KMS-11 (cell line): ENCODE results near the gene ATF7IP2.
"Not testable (repeated sequence)": the region's sequence is repeated elsewhere in the genome, so short reads cannot be mapped to it uniquely, and the experiment has no call there.

Experiments
- H2AFZ ChIP-seq: fragments of 200-600 bp; sonication (generic); 2 replicates; pipeline ENCODE4 v1.6.1; 2016; ENCODE audit warnings: antibody characterized with exemption, mixed run types, low read depth
- H3K27ac ChIP-seq: fragments of 200-600 bp; sonication (generic); 2 replicates; pipeline ENCODE4 v1.6.1; 2016; ENCODE audit warnings: mild to moderate bottlenecking, mixed run types
- H3K27me3 ChIP-seq: fragments of 200-600 bp; sonication (generic); 2 replicates; pipeline ENCODE4 v1.6.1; 2017; ENCODE audit warnings: mild to moderate bottlenecking, low read depth, mixed run types, moderate library complexity; ENCODE audit not compliant: insufficient read depth
- H3K36me3 ChIP-seq: fragments of 200-600 bp; sonication (generic); 2 replicates; pipeline ENCODE4 v1.6.1; 2017; ENCODE audit warnings: mild to moderate bottlenecking, mixed run types; ENCODE audit not compliant: insufficient read depth
- H3K4me1 ChIP-seq: fragments of 200-600 bp; sonication (generic); 2 replicates; pipeline ENCODE4 v1.6.1; 2016; ENCODE audit warnings: mild to moderate bottlenecking, low read depth, mixed run types; ENCODE audit not compliant: poor library complexity, severe bottlenecking
- H3K4me2 ChIP-seq: fragments of 200-600 bp; sonication (generic); 2 replicates; pipeline ENCODE4 v1.7.0; 2016; ENCODE audit warnings: mild to moderate bottlenecking, mixed run types
- H3K4me3 ChIP-seq: fragments of 200-600 bp; sonication (generic); IDR thresholded peaks from 2 replicates; pipeline ENCODE4 v1.6.1; 2017; ENCODE audit warnings: low read depth, low read length, mixed read lengths; ENCODE audit not compliant: insufficient read depth
- H3K79me2 ChIP-seq: fragments of 200-600 bp; sonication (generic); 2 replicates; pipeline ENCODE4 v1.6.1; 2016; ENCODE audit warnings: low read depth, mixed run types; ENCODE audit not compliant: insufficient read depth
- H3K9ac ChIP-seq: fragments of 200-600 bp; sonication (generic); 2 replicates; pipeline ENCODE4 v1.6.1; 2016; ENCODE audit warnings: mild to moderate bottlenecking, mixed run types
- H4K20me1 ChIP-seq: fragments of 200-600 bp; sonication (generic); 2 replicates; pipeline ENCODE4 v1.6.1; 2016; ENCODE audit warnings: mild to moderate bottlenecking, mixed run types; ENCODE audit not compliant: insufficient read depth
- CTCF ChIP-seq: fragments of 200-600 bp; sonication (generic); conservative IDR thresholded peaks from 2 replicates; pipeline ENCODE4 v1.6.1; 2017; ENCODE audit warnings: low read depth, mild to moderate bottlenecking, antibody characterized with exemption, low read length, moderate library complexity, mixed read lengths

The ATF7IP2 gene

DNA sequence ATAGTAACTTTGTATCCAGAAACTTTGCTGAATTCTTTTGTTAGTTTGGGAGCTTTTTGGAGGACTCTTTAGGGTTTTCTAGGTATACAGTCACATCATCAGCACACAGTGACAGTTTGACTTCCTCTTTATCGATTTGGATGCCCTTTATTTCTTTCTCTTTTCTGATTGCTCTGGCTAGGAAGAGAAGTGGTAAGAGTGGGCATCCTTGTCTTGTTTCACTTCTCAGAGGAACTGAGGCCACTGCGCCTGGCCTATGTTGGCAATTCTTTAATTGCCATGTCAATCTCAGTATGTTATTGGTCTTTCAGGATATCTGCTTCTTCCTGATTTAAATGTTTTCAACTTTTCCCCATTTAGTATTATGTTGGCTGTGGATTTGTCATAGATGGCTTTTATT is 24.6 kb downstream of the ATF7IP2 start:
- no peak overlapping the region for H3K9ac ChIP-seq
- no peak for TF ChIP-seq CTCF
- H3K79me2 ChIP-seq, result no peaks in the 10 kb centered on the region
- no peaks in the 10 kb centered on the region for H3K36me3 ChIP-seq
- no peaks in the 10 kb centered on the region for H3K4me1 ChIP-seq
- H3K4me2 ChIP-seq, result no peak overlapping the region
- H2AFZ ChIP-seq, result no peak overlapping the region
- H4K20me1 ChIP-seq, result no peaks in the 10 kb centered on the region
- H3K4me3 ChIP-seq, result no peak overlapping the region
- H3K27ac ChIP-seq, result no peak overlapping the region
- no peaks in the 10 kb centered on the region for H3K27me3 ChIP-seq

DNA sequence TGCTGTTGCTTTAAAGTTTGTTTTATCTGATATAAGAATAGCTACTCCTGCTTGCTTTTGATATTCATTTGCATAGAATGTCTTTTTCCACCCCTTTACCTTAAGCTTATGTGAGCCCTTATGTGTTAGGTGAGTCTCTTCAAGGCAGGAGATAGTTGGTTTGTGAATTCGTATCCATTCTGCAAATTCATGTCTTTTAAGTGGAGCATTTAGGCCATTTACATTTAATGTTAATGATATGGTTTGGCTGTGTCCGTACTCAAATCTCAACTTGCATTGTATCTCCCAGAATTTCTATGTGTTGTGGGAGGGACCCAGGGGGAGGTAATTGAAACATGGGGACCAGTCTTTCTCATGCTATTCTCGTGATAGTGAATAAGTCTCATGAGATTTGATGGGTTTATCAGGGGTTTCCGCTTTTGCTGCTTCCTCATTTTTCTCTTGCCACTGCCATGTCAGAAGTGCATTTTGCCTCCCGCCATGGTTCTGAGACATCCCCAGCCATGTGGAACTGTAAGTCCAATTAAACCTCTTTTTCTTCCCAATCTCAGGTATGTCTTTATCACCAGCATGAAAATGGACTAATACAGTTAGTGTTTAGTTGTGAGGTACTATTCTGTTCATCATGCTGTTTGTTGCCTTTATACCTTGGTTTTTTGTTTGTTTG is 27.2 kb downstream of the ATF7IP2 start:
- Histone ChIP-seq H3K79me2 (no peaks in the 10 kb centered on the region), H3K4me2 (no peak overlapping the region), H4K20me1 (no peaks in the 10 kb centered on the region), H3K36me3 (no peaks in the 10 kb centered on the region), H3K4me3 (no peak overlapping the region), H3K4me1 (no peaks in the 10 kb centered on the region), H3K27ac (no peak overlapping the region), H3K9ac (no peak overlapping the region), H3K27me3 (no peaks in the 10 kb centered on the region), H2AFZ (no peak overlapping the region)
- no peak for TF ChIP-seq CTCF

GRCh38 chr16:10418204-10418603 is 32.3 kb downstream of the ATF7IP2 start:
- not testable (repeated sequence) for H3K36me3 ChIP-seq, H3K4me1 ChIP-seq, H3K27me3 ChIP-seq, H4K20me1 ChIP-seq, H3K79me2 ChIP-seq, H2AFZ ChIP-seq, H3K27ac ChIP-seq, H3K9ac ChIP-seq, H3K4me2 ChIP-seq, H3K4me3 ChIP-seq

DNA sequence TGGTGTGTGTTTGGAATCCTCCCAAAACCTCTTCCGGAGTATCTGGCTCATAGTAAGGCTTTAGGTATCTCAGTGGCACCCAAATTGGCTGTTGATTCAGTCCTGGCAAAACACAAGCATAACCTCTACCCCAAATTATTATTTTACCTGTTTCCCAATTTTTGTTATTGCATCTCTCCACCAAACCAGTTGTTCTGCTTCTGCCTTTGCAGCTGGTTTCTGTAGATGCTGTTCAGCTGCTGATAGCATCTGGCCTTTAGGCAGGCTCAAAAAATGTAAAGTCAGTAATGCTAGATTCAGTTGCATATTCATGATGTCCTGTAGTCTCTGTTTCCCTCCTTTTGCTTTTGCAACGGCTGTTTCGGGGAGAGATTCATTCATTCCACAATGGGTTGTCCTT is 33.8 kb downstream of the ATF7IP2 start:
- Histone ChIP-seq H3K4me2 (no peak overlapping the region), H2AFZ (no peak overlapping the region), H4K20me1 (no peaks in the 10 kb centered on the region), H3K27ac (no peak overlapping the region), H3K79me2 (no peaks in the 10 kb centered on the region), H3K27me3 (no peaks in the 10 kb centered on the region), H3K4me1 (no peaks in the 10 kb centered on the region), H3K4me3 (no peak overlapping the region), H3K9ac (no peak overlapping the region), H3K36me3 (no peaks in the 10 kb centered on the region)
- TF ChIP-seq CTCF, result no peak

- Histone ChIP-seq H3K4me2 (no peak overlapping the region), H3K27ac (no peak overlapping the region), H3K4me3 (no peak overlapping the region), H4K20me1 (no peaks in the 10 kb centered on the region), H3K9ac (no peak overlapping the region), H2AFZ (no peak overlapping the region), H3K4me1 (no peaks in the 10 kb centered on the region), H3K27me3 (no peaks in the 10 kb centered on the region), H3K79me2 (no peaks in the 10 kb centered on the region), H3K36me3 (no peaks in the 10 kb centered on the region)
- no peak for TF ChIP-seq CTCF
These were observed 35.7 kb downstream of the ATF7IP2 start for GRCh38 chr16:10421596-10421995.
